Vagina (tissue), 2 donors: ENCODE results near the gene EVL. TPM values are rescaled to one million over a fixed set of nuclear protein-coding genes. Genes with fewer than 3 reads are reported as not detected.

Experiments
- DNase-seq, 2 donors: peaks; one replicate each; pipeline ENCODE4 v3.0.0-alpha.2; 2017; ENCODE audit errors: extremely low spot score in 2 of 2
- H3K27ac ChIP-seq: fragments of 200-600 bp; sonication (generic); one replicate; pipeline ENCODE4 v1.5.1; 2019
- H3K27me3 ChIP-seq: fragments of 200-600 bp; sonication (generic); one replicate; pipeline ENCODE4 v1.5.1; 2019
- H3K36me3 ChIP-seq, 2 donors: fragments of 200-600 bp; sonication (generic); one replicate each; pipeline ENCODE4 v1.5.1; 2017 to 2019
- H3K4me1 ChIP-seq: fragments of 200-600 bp; sonication (generic); one replicate; pipeline ENCODE4 v1.5.1; 2019
- H3K4me3 ChIP-seq, 2 donors: fragments of 200-600 bp; sonication (generic); 1 replicate in 1 of 2; 2 replicates in 1 of 2; pipeline ENCODE4 v1.5.1; 2016 to 2019
- H3K9me3 ChIP-seq: fragments of 200-600 bp; sonication (generic); one replicate; pipeline ENCODE4 v1.5.1; 2019
- CTCF ChIP-seq, 3 experiments: fragments of 450-650 bp in 2 of 3; fragments of 200-600 bp in 1 of 3; sonication (generic) in 1 of 3; IDR thresholded peaks; one replicate each; pipeline ENCODE4 v1.5.1; 2017 to 2019; ENCODE audit warnings: antibody characterized with exemption in 3 of 3, mild to moderate bottlenecking in 2 of 3, moderate library complexity in 2 of 3
- POLR2A ChIP-seq, 2 donors: fragments of 450-650 bp; IDR thresholded peaks; one replicate each; pipeline ENCODE4 v1.6.1; 2017; ENCODE audit warnings: antibody characterized with exemption in 2 of 2, mild to moderate bottlenecking in 2 of 2, moderate library complexity in 2 of 2
- POLR2AphosphoS5 ChIP-seq, 2 donors: sonication (generic); formaldehyde crosslinking; IDR thresholded peaks; one replicate each; pipeline ENCODE4 v1.9.0; 2017; ENCODE audit warnings: antibody characterized with exemption in 2 of 2, mild to moderate bottlenecking in 2 of 2, low read depth in 1 of 2; ENCODE audit not compliant: insufficient read depth in 1 of 2
- intact Hi-C: fragments of 100-400 bp; cut with DNase I; formaldehyde crosslinking; loops from one replicate; pipeline ENCODE4 v1.15.1; 2023
- total RNA-seq: library from RNA; depleted of rRNA; stranded (reverse); fragments of >200 nt; gene quantifications from one replicate; pipeline ENCODE4 v1.2.3, GENCODE V29; 2016

The EVL gene
- total RNA-seq, 1 donor from 2014 or later = 112 TPM

- no peak overlapping the region for H3K4me3 ChIP-seq
- H3K36me3 ChIP-seq = no peaks in the 10 kb centered on the region
- no peak for DNase-seq
- H3K9me3 ChIP-seq = no peaks in the 10 kb centered on the region
- H3K27ac ChIP-seq = no peak overlapping the region
- H3K4me1 ChIP-seq = peaks cover 19% of the 10 kb centered on the region
- intact Hi-C loops = no loop called here
- TF ChIP-seq POLR2A (IDR thresholded peaks at IDR 0.05) = no peak
- no peak for TF ChIP-seq CTCF (IDR thresholded peaks at IDR 0.05)
- TF ChIP-seq POLR2AphosphoS5 (IDR thresholded peaks at IDR 0.05; ENCODE audit: insufficient read depth in 1 of 2, low read depth in 1 of 2) = no peak
- H3K27me3 ChIP-seq = no peaks in the 10 kb centered on the region
These were observed 79.9 kb downstream of the EVL start for GRCh38 chr14:100144996-100145646.

GRCh38 chr14:100145682-100146464, 80.7 kb downstream of the EVL start:
- peaks cover 27% of the 10 kb centered on the region for H3K4me1 ChIP-seq
- H3K27ac ChIP-seq = no peak overlapping the region
- TF ChIP-seq POLR2A (IDR thresholded peaks at IDR 0.05) (no peak), POLR2AphosphoS5 (IDR thresholded peaks at IDR 0.05; ENCODE audit: insufficient read depth in 1 of 2, low read depth in 1 of 2) (no peak), CTCF (IDR thresholded peaks at IDR 0.05) (no peak)
- no peaks in the 10 kb centered on the region for H3K9me3 ChIP-seq
- intact Hi-C loops = no loop called here
- DNase-seq = no peak
- H3K4me3 ChIP-seq = no peak overlapping the region
- H3K36me3 ChIP-seq = no peaks in the 10 kb centered on the region
- no peaks in the 10 kb centered on the region for H3K27me3 ChIP-seq

GRCh38 chr14:100146531-100147091, 81.4 kb downstream of the EVL start:
- H3K4me3 ChIP-seq = no peak overlapping the region
- no peaks in the 10 kb centered on the region for H3K36me3 ChIP-seq
- H3K9me3 ChIP-seq = no peaks in the 10 kb centered on the region
- DNase-seq = no peak
- no peaks in the 10 kb centered on the region for H3K27me3 ChIP-seq
- H3K4me1 ChIP-seq = peaks cover 32% of the 10 kb centered on the region
- H3K27ac ChIP-seq = no peak overlapping the region
- TF ChIP-seq POLR2AphosphoS5 (IDR thresholded peaks at IDR 0.05; ENCODE audit: insufficient read depth in 1 of 2, low read depth in 1 of 2) (no peak), CTCF (IDR thresholded peaks at IDR 0.05) (no peak), POLR2A (IDR thresholded peaks at IDR 0.05) (no peak)
- intact Hi-C loops = no loop called here

GRCh38 chr14:100147181-100147631, 82.0 kb downstream of the EVL start:
- no peak overlapping the region for H3K4me3 ChIP-seq
- no peaks in the 10 kb centered on the region for H3K27me3 ChIP-seq
- H3K36me3 ChIP-seq = no peaks in the 10 kb centered on the region
- no peak for TF ChIP-seq POLR2A (IDR thresholded peaks at IDR 0.05)
- TF ChIP-seq CTCF (IDR thresholded peaks at IDR 0.05) = no peak
- no peak for TF ChIP-seq POLR2AphosphoS5 (IDR thresholded peaks at IDR 0.05; ENCODE audit: insufficient read depth in 1 of 2, low read depth in 1 of 2)
- peaks cover 35% of the 10 kb centered on the region for H3K4me1 ChIP-seq
- intact Hi-C loops = no loop called here
- H3K9me3 ChIP-seq = no peaks in the 10 kb centered on the region
- H3K27ac ChIP-seq = no peak overlapping the region
- no peak for DNase-seq
